ENCODE data around the gene CLIC3. TPM values are rescaled to one million over a fixed set of nuclear protein-coding genes. Genes with fewer than 3 reads are reported as not detected.

The CLIC3 gene
- total RNA-seq, 1 experiment from 2014 or later = 6.2 TPM

DNA sequence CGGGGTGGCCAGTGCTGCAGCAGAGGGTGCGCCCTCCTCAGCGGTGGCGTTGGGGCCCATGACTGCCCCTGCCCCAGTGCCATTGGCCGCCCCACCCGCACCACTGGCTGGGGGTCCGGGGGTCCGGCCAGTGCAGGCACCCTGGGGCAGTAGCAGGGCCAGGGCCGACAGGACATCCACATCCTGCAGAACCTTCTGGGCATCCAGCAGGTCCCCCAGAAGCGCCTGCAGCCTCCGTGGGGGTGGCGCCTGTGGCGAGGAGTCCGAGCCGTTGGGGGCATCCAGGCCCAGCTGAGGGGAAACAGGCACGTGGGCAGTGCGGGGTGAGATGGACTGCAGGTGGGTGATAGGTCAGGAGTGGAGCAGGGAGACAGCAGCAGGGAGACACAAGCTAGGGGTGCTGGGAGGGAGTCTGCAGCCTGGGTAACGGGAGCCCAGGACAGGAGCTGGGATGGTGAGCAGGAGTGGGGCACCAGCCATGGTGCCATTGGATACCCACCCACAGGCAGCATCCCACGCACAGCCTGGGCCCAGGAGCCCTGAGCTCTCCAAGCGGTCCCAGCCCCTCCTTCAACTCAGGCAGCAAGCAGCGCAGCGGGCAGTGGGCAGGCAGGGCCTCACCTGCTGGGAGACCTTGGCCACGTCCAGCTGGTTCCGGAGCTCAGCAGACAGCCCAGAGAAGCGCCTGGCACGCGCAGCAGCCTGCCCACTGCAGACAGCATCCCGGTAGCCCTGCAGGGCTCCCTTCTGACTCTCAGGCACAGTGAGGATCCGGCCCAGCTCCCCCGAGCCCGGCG is 24.6 kb upstream of the CLIC3 start:
- ChIA-PET POLR2A (no interaction called here), CTCF (no interaction called here)
- Histone ChIP-seq H3K36me3 (ENCODE audit: control insufficient read depth, insufficient read depth, low read length) (no peaks in the 10 kb centered on the region), H3K4me3 (ENCODE audit: low read depth in 2 of 2, low read length in 2 of 2) (no peak overlapping the region), H3K27me3 (ENCODE audit: control insufficient read depth, insufficient read depth, low read length) (no peaks in the 10 kb centered on the region), H3K4me1 (ENCODE audit: control insufficient read depth, insufficient read depth, low read length) (peaks cover 13% of the 10 kb centered on the region), H3K27ac (ENCODE audit: low read length) (no peak overlapping the region), H3K9me3 (ENCODE audit: control insufficient read depth, insufficient read depth, low read depth, low read length) (no peaks in the 10 kb centered on the region)
- no TSS peak for BruUV-seq (replicated peaks)
- ATAC-seq (no peak), DNase-seq (ENCODE audit: low read depth, low spot score) (no peak)
- in situ Hi-C loops (cut with HindIII; ENCODE audit: low pct_unique_long_range_greater_than_20kb, low sequenced_read_pairs) (no loop called here), intact Hi-C loops (cut with micrococcal nuclease; ENCODE audit: unreplicated experiment) (no loop called here)
- no peak for TF ChIP-seq SIN3A (IDR thresholded peaks at IDR 0.05; ENCODE audit: borderline replicate concordance, insufficient read depth, low read depth, low read length)
- no peak for TF ChIP-seq CTCF (IDR thresholded peaks at IDR 0.05)
- TF ChIP-seq POLR2AphosphoS5 (IDR thresholded peaks at IDR 0.05; ENCODE audit: low read depth, low read length) = no peak

DNA sequence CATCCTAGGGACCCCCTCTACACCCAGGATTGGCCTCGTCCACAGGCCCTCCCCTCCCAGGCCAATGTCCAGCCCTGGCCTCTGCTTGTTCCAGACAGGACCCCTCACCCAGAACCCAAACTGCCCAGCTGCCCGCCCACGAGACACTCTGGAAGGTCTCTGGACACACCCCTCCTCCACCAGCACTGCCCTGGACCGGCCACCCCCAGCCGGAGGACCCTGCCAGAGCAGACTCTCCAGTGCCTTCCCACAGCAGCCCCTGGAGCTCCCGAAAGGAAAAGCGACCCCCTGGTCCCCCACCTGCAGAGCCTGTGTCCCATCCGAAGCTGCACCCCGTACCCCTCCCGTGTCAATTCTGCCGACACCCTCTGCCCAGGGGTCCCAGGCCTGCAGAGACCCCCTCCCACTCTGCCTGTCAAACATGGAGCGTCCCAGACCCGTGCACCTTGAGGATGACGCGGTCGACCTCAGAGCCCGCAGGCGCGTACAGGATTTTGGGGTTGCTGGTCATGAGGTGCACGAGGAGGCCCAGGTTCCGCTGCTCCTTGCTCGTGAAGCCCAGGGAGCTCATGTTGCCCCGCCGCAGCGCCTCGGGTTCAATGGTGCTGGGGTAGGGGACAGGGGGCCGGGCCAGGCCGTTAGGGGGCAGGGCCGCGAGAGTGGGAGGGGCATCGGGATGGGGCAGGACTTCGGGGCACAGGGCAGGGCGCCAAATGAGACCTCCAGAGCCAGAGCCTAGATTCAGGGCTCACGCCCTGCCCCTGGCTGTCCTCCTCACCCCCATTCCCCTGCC is 23.7 kb upstream of the CLIC3 start:
- CTCF ChIA-PET = no interaction called here
- peaks cover 6% of the 10 kb centered on the region for H3K4me1 ChIP-seq (ENCODE audit: control insufficient read depth, insufficient read depth, low read length)
- H3K27ac ChIP-seq (ENCODE audit: low read length) = no peak overlapping the region
- H3K27me3 ChIP-seq (ENCODE audit: control insufficient read depth, insufficient read depth, low read length) = no peaks in the 10 kb centered on the region
- BruUV-seq (replicated peaks) = no TSS peak
- H3K36me3 ChIP-seq (ENCODE audit: control insufficient read depth, insufficient read depth, low read length) = no peaks in the 10 kb centered on the region
- ATAC-seq = no peak
- intact Hi-C loops (cut with micrococcal nuclease; ENCODE audit: unreplicated experiment) (no loop called here), in situ Hi-C loops (cut with HindIII; ENCODE audit: low pct_unique_long_range_greater_than_20kb, low sequenced_read_pairs) (no loop called here)
- DNase-seq (ENCODE audit: low read depth, low spot score) = no peak
- POLR2A ChIA-PET = interaction anchor here (0.7 kb wide), 1 partner anchor 36 kb away, joined by 8 read pairs; no protein-coding TSS in a partner anchor
- H3K4me3 ChIP-seq (ENCODE audit: low read depth in 2 of 2, low read length in 2 of 2) = no peak overlapping the region
- TF ChIP-seq CTCF (IDR thresholded peaks at IDR 0.05) (no peak), TCF7L2 (IDR thresholded peaks at IDR 0.05; ENCODE audit: low read depth, low read length) (no peak), POLR2AphosphoS5 (IDR thresholded peaks at IDR 0.05; ENCODE audit: low read depth, low read length) (no peak), REST (IDR thresholded peaks at IDR 0.05; ENCODE audit: insufficient read depth in 1 of 2, low read depth in 2 of 2, low read length in 1 of 2) (no peak), SIN3A (IDR thresholded peaks at IDR 0.05; ENCODE audit: borderline replicate concordance, insufficient read depth, low read depth, low read length) (no peak)
- no peaks in the 10 kb centered on the region for H3K9me3 ChIP-seq (ENCODE audit: control insufficient read depth, insufficient read depth, low read depth, low read length)
